HCT116 (cell line): ENCODE results near the gene POMT1. TPM values are rescaled to one million over a fixed set of nuclear protein-coding genes. Genes with fewer than 3 reads are reported as not detected.

Experiments used
- ATAC-seq: fragments of 200-7000 bp; cut with Tn5 transposase; 2 replicates; pipeline ENCODE4 v1.9.1; 2020; ENCODE audit warnings: mild to moderate bottlenecking, moderate library complexity
- BruUV-seq: library from RNA; stranded (reverse); fragments of 400-500 nt; replicated peaks from 2 replicates; lab custom pipeline; 2021; lab: Mats Ljungman, UMichigan
- CTCF ChIA-PET: fragments of 300-600 bp; sonication (Branson Sonifier 250); formaldehyde crosslinking; loops from one replicate; lab custom pipeline; 2021; ENCODE audit warnings: antibody characterized with exemption; lab: Charles Lee
- POLR2A ChIA-PET: fragments of 300-600, 350-600 bp; sonication (Branson Sonifier 250); formaldehyde crosslinking; loops from one replicate; lab custom pipeline; 2021; ENCODE audit warnings: antibody characterized with exemption; lab: Charles Lee
- RAD21 ChIA-PET, 2 experiments: fragments of 300-600 bp; sonication (Branson Sonifier 250); formaldehyde crosslinking; loops; one replicate each; lab custom pipeline; 2023; ENCODE audit warnings: low total read pairs in 2 of 2; ENCODE audit not compliant: uncharacterized antibody in 2 of 2, unreplicated experiment in 2 of 2, low non-redundant PET in 1 of 2; lab: Charles Lee
- DNase-seq: peaks from one replicate; pipeline ENCODE4 v3.0.0-alpha.2; 2010; ENCODE audit warnings: low read depth, low spot score
- H2AFZ ChIP-seq: fragments of 200-600 bp; shearing (Covaris generic), sonication (generic); 2 replicates; pipeline ENCODE4 v1.6.1; 2017; ENCODE audit warnings: low read depth, mixed run types, mixed read lengths, antibody characterized with exemption, low read length; ENCODE audit not compliant: poor library complexity, severe bottlenecking
- H3K27ac ChIP-seq: 2 replicates; pipeline ENCODE4 v1.5.1; 2012; ENCODE audit warnings: low read depth, low read length
- H3K27me3 ChIP-seq: fragments of 200-600 bp; sonication (generic); 2 replicates; pipeline ENCODE4 v1.6.1; 2016; ENCODE audit warnings: mixed run types, low read length, mixed read lengths; ENCODE audit not compliant: insufficient read depth
- H3K36me3 ChIP-seq, 2 experiments: fragments of 200-500 bp in 1 of 2; fragments of 200-600 bp in 1 of 2; sonication (Bioruptor generic) in 1 of 2; sonication (generic) in 1 of 2; 2 replicates each; pipeline versions ENCODE4 v1.5.1 to v1.6.1; 2014 to 2016; ENCODE audit warnings: low read length in 2 of 2, inconsistent platforms in 1 of 2, mixed read lengths in 1 of 2, mixed run types in 1 of 2; ENCODE audit not compliant: insufficient read depth in 2 of 2, control insufficient read depth in 1 of 2
- H3K4me1 ChIP-seq, 2 experiments: fragments of 200-600 bp in 1 of 2; sonication (generic) in 1 of 2; 2 replicates each; pipeline versions ENCODE4 v1.5.1 to v1.6.1; 2012 to 2017; ENCODE audit warnings: low read length in 2 of 2, inconsistent platforms in 1 of 2, mild to moderate bottlenecking in 1 of 2, mixed read lengths in 1 of 2, mixed run types in 1 of 2, moderate library complexity in 1 of 2; ENCODE audit not compliant: insufficient read depth in 2 of 2, control insufficient read depth in 1 of 2
- H3K4me2 ChIP-seq: fragments of 200-600 bp; sonication (generic); 2 replicates; pipeline ENCODE4 v1.6.1; 2017; ENCODE audit warnings: mixed run types, low read length, mixed read lengths
- H3K4me3 ChIP-seq, 2 experiments: fragments of 200-600 bp in 1 of 2; sonication (generic) in 1 of 2; replicated peaks in 1 of 2; 2 replicates each; pipeline ENCODE4 v1.5.1; 2011 to 2016; ENCODE audit warnings: low read length in 2 of 2, control low read depth in 1 of 2, low read depth in 1 of 2, mild to moderate bottlenecking in 1 of 2, mixed read lengths in 1 of 2, mixed run types in 1 of 2
- H3K79me2 ChIP-seq: fragments of 200-600 bp; sonication (generic); 2 replicates; pipeline ENCODE4 v1.6.1; 2017; ENCODE audit warnings: mild to moderate bottlenecking, mixed run types, low read length, moderate library complexity, mixed read lengths; ENCODE audit not compliant: insufficient read depth
- H3K9ac ChIP-seq: fragments of 200-600 bp; sonication (generic); 2 replicates; pipeline ENCODE4 v1.6.1; 2016; ENCODE audit warnings: low read length, mixed read lengths
- H3K9me2 ChIP-seq: fragments of 200-600 bp; sonication (generic), shearing (Covaris generic); 2 replicates; pipeline ENCODE4 v1.6.1; 2017; ENCODE audit warnings: mixed run types, mild to moderate bottlenecking, moderate library complexity; ENCODE audit not compliant: insufficient read depth
- H3K9me3 ChIP-seq, 2 experiments: fragments of 200-500 bp in 1 of 2; fragments of 200-600 bp in 1 of 2; sonication (Bioruptor generic) in 1 of 2; sonication (generic) in 1 of 2; 2 replicates each; pipeline ENCODE4 v1.6.1; 2014 to 2017; ENCODE audit warnings: low read length in 2 of 2, mixed read lengths in 2 of 2, inconsistent platforms in 1 of 2, low read depth in 1 of 2, mild to moderate bottlenecking in 1 of 2, mixed run types in 1 of 2, moderate library complexity in 1 of 2; ENCODE audit not compliant: control insufficient read depth in 1 of 2, insufficient read depth in 1 of 2
- H4K20me1 ChIP-seq: fragments of 200-600 bp; sonication (generic), shearing (Covaris generic); 2 replicates; pipeline ENCODE4 v1.6.1; 2017; ENCODE audit warnings: mixed run types, mild to moderate bottlenecking, moderate library complexity; ENCODE audit not compliant: insufficient read depth
- CEBPB ChIP-seq: IDR thresholded peaks from 2 replicates; pipeline ENCODE4 v1.6.1; 2012; ENCODE audit warnings: low read depth
- FOSL1 ChIP-seq: IDR thresholded peaks from 2 replicates; pipeline ENCODE4 v1.6.1; 2012; ENCODE audit warnings: low read depth
- SIN3A ChIP-seq: IDR thresholded peaks from 2 replicates; pipeline ENCODE4 v1.6.1; 2012; ENCODE audit warnings: low read depth
- intact Hi-C: fragments of 100-400 bp; cut with micrococcal nuclease; formaldehyde crosslinking; loops from 2 replicates; pipeline ENCODE4 v1.10.0; 2022
- total RNA-seq: library from RNA; stranded (reverse); gene quantifications from one replicate; pipeline ENCODE4 v1.2.1, GENCODE V29; 2021; ENCODE audit not compliant: unreplicated experiment
- TF ChIP-seq, protein P1 (sequence below): IDR thresholded peaks from 2 replicates; pipeline ENCODE4 v1.6.1; 2011; ENCODE audit warnings: mild to moderate bottlenecking, low read length, moderate library complexity; ENCODE audit not compliant: insufficient replicate concordance; ENCODE audit errors: extremely low read depth

POMT1 gene
- total RNA-seq, 1 experiment from 2014 or later: 21.4 TPM

DNA sequence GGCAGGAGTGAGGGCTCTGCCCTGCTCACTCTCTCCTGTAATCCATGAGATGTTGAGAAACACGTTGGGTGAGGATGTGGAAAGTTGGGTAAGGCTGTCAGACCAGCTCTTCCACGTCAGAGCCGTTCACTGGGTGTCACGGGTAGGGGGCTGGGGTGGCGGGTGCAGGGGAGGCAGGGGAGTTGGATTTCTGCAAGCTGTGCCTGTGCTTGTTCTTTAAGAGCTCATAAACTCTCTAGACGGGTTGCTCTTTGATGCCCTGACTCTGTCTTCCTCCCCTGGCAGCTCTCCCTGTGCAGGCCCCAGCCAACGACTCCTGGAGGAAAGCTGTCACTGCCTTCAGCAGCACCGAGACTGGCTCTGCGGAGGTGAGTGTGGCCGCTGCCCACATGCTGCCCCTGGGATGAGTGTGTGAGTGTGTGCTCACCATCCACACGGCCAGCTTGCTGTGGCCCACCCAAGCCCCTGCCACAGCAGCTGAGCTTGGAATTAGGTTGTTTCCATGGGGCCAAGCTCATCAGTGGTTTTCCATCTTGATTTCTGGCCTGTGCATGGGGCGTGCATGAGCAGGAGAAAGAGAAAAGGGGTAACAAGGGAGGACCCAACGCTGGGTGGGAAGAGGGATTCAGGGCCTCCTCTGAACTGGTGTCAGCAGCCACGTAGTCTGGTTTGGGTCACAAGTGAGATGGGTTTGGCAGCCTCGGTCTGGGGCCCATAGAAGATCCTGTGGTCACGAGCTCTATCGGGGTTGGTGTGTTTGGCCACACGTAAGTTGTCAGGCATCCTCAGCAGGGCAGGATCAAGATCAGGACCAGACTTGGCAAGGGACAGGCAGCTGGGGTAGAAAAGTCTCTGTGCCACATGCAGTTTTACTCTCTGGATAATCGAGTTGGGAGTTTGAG is 21.0 kb upstream of the POMT1 start:
- intact Hi-C loops: no loop called here
- H3K36me3 ChIP-seq: peaks cover 67 to 82% of the 10 kb centered on the region in 2 experiments
- no TSS peak for BruUV-seq
- H3K4me2 ChIP-seq: no peak overlapping the region
- DNase-seq (no peak), ATAC-seq (no peak)
- no peaks in the 10 kb centered on the region for H3K9me3 ChIP-seq
- peaks cover 46% of the 10 kb centered on the region; the same call in 1 of the 2 replicates for H3K79me2 ChIP-seq
- peaks cover 6% of the 10 kb centered on the region; the same call in 1 of the 2 replicates for H4K20me1 ChIP-seq
- ChIA-PET CTCF (no interaction called here), RAD21 (interaction anchor here in 1 of 2 experiments (0.6 kb wide), 1 partner anchor 267 kb away, joined by 3 read pairs; no protein-coding TSS in a partner anchor), POLR2A (no interaction called here)
- H3K27ac ChIP-seq: no peak overlapping the region
- no peaks in the 10 kb centered on the region for H3K4me1 ChIP-seq
- no peak overlapping the region for H3K4me3 ChIP-seq
- no peak overlapping the region for H3K9ac ChIP-seq
- no peaks in the 10 kb centered on the region for H3K9me2 ChIP-seq
- no peaks in the 10 kb centered on the region for H3K27me3 ChIP-seq
- TF ChIP-seq SIN3A: no peak
- no peak for TF ChIP-seq FOSL1
- TF ChIP-seq, protein P1, sequence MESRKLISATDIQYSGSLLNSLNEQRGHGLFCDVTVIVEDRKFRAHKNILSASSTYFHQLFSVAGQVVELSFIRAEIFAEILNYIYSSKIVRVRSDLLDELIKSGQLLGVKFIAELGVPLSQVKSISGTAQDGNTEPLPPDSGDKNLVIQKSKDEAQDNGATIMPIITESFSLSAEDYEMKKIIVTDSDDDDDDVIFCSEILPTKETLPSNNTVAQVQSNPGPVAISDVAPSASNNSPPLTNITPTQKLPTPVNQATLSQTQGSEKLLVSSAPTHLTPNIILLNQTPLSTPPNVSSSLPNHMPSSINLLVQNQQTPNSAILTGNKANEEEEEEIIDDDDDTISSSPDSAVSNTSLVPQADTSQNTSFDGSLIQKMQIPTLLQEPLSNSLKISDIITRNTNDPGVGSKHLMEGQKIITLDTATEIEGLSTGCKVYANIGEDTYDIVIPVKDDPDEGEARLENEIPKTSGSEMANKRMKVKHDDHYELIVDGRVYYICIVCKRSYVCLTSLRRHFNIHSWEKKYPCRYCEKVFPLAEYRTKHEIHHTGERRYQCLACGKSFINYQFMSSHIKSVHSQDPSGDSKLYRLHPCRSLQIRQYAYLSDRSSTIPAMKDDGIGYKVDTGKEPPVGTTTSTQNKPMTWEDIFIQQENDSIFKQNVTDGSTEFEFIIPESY: no peak
- no peak for TF ChIP-seq CEBPB
- H2AFZ ChIP-seq: no peak overlapping the region
